HG03520 (cell line): ENCODE results near the gene PTPN14.

Source experiments
- ATAC-seq: cut with Tn5 transposase; IDR thresholded peaks from one replicate; pipeline ENCODE4 v1.9.1; 2021; ENCODE audit warnings: mild to moderate bottlenecking, moderate library complexity; ENCODE audit not compliant: unreplicated experiment

PTPN14 gene

GRCh38 chr1:214459895-214460294, 91.5 kb downstream of the PTPN14 start:
- ATAC-seq = no peak

- ATAC-seq = no peak
Measured at GRCh38 chr1:214458541-214458940, 92.9 kb downstream of the PTPN14 start.

- no peak for ATAC-seq
Measured at GRCh38 chr1:214455971-214456867, 95.2 kb downstream of the PTPN14 start.

- no peak for ATAC-seq
Measured at GRCh38 chr1:214455479-214455878, 95.9 kb downstream of the PTPN14 start.

GRCh38 chr1:214454569-214455396, 96.6 kb downstream of the PTPN14 start:
- no peak for ATAC-seq

- no peak for ATAC-seq
Measured at GRCh38 chr1:214453109-214453722, 98.2 kb downstream of the PTPN14 start.

- ATAC-seq = no peak
Measured at GRCh38 chr1:214452152-214452784, 99.1 kb downstream of the PTPN14 start.

- no peak for ATAC-seq
Measured at GRCh38 chr1:214451596-214451995, 99.8 kb downstream of the PTPN14 start.

GRCh38 chr1:214449371-214449770, 102.0 kb downstream of the PTPN14 start:
- ATAC-seq = no peak

- no peak for ATAC-seq
Measured at GRCh38 chr1:214448536-214448935, 102.9 kb downstream of the PTPN14 start.

- no peak for ATAC-seq
Measured at GRCh38 chr1:214447557-214447871, 103.9 kb downstream of the PTPN14 start.

GRCh38 chr1:214446772-214447556, 104.4 kb downstream of the PTPN14 start:
- peak; percentile 72 for ATAC-seq

- ATAC-seq = no peak
Measured at GRCh38 chr1:214445831-214446614, 105.4 kb downstream of the PTPN14 start.

GRCh38 chr1:214445199-214445598, 106.2 kb downstream of the PTPN14 start:
- no peak for ATAC-seq

- no peak for ATAC-seq
Measured at GRCh38 chr1:214444182-214444939, 107.0 kb downstream of the PTPN14 start.

GRCh38 chr1:214441119-214441518, 110.3 kb downstream of the PTPN14 start:
- no peak for ATAC-seq

- ATAC-seq = no peak
Measured at GRCh38 chr1:214440219-214440965, 111.0 kb downstream of the PTPN14 start.
